Stimulated activated CD8-positive, alpha-beta memory T cell treated with anti-CD3 and anti-CD28 coated beads, Interleukin-2, amount 100 ng/mL, for 48 hours (primary cell): ENCODE data around the gene KRTAP10-6.
"Not testable (repeated sequence)": the region's sequence is repeated elsewhere in the genome, so short reads cannot be mapped to it uniquely, and the experiment has no call there.

Source experiments
- DNase-seq, 2 donors: peaks; one replicate each; pipeline ENCODE4 v3.0.0-alpha.2; 2020; ENCODE audit warnings: low read depth in 2 of 2

The KRTAP10-6 gene

GRCh38 chr21:44599264-44600029, 7.1 kb upstream of the KRTAP10-6 start:
- no peak for DNase-seq

DNA sequence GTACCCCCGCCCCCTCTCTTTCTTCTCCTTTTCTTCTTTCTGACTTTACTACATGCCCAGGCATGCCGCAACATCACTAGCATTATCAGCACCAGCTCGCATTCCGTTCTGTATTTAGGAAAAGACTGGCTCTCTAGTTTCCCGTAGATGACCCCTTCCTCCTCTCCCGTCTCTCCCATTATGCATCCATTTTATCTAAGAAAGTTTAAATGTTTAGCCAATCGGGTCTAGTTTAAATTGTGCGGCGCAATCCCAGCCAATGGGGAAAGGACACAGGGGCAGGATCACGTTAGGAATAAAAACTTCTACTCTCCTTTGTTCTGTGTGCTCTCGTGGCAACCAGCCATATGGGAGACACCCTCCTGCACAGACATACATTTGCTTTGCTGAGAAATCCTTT, 5.8 kb upstream of the KRTAP10-6 start:
- DNase-seq, result no peak

DNA sequence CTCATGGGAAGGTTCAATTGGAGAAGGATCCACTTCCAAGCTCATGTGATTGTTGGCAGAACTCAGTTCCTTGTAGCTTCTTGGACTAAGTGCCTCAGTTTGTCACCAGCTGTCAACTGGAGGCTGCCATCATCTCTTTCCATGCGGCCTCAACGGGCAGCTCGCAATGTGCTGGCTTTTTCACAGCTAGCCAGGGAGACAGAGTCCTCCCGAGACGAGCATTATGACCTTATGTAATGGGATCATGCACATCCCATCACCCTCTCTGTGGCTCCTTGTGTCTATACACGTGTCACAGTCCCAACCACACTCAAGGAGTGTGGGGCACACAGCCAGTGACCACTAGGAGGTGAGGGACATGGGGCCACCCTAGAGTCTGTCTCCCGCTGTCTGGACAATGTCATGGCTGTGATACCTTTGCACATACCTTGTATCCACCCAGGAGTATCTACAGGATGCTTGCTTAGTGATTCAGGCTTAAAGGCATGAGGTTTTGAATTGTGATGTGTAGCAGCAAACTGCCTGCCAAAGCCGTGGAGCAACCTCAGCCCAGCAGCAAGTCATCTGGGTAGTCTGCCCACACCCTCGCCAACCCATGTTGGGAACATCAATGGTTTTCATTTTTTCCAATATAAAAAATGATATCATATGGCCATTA, 3.9 kb upstream of the KRTAP10-6 start:
- DNase-seq, result no peak

DNA sequence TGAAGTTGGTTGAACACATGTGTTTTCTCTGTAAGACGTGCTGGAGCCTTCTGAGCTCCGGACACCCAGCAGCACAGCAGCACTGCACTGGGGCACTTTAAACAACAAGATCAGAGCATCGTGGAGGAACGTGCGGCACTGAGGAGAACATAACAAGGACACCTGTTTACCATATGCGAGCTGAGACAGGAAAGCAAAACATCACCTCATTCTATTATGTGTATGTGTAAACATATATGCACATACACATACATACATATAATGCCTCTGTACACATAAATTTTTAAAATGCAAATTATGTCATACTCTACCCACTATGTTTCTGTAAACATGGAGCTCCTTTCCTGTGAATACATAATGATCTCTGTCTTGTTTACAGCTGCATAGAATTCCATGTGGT, 3.2 kb upstream of the KRTAP10-6 start:
- DNase-seq, result no peak

GRCh38 chr21:44594406-44594916, 2.2 kb upstream of the KRTAP10-6 start:
- DNase-seq, result no peak

DNA sequence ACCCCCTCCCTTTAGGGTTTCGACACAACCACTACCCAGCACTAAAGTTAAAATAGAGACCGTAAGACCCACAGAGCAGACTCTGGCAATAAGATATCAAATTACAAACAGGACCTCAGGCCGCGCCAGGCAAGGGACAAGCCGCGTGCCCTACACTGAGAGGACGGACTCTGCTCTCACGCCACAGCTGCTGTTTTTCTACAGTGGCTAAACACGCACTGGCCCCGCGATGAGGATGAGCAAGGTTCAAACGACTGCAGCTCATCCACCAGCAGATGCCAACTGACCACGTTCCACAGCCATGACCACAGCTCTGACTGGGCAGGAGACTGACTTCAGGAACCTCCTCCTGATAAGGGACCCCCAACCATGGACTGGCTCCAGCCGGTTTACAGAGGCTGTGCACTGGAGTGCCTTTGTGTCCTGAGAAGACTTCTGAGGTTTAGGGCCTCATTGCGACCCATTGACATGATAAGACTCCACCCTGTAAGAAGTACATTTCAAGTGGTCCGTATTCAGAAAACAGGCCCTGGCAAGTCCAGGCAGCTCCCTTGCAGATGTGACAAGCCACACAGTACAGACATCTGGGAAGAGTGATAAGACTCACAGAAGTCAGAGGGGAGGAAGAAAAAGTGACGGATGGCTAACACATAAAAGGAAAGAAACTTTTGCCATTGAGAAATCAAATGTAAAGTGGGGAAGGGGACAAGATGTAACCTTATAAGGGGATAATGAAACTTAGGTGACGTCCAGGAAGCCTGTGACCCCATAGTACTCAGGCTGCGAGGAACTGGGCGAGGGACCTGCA, 1.5 kb upstream of the KRTAP10-6 start:
- no peak for DNase-seq

GRCh38 chr21:44591801-44592130, 539 bp downstream of the KRTAP10-6 start:
- DNase-seq, result not testable (repeated sequence)

DNA sequence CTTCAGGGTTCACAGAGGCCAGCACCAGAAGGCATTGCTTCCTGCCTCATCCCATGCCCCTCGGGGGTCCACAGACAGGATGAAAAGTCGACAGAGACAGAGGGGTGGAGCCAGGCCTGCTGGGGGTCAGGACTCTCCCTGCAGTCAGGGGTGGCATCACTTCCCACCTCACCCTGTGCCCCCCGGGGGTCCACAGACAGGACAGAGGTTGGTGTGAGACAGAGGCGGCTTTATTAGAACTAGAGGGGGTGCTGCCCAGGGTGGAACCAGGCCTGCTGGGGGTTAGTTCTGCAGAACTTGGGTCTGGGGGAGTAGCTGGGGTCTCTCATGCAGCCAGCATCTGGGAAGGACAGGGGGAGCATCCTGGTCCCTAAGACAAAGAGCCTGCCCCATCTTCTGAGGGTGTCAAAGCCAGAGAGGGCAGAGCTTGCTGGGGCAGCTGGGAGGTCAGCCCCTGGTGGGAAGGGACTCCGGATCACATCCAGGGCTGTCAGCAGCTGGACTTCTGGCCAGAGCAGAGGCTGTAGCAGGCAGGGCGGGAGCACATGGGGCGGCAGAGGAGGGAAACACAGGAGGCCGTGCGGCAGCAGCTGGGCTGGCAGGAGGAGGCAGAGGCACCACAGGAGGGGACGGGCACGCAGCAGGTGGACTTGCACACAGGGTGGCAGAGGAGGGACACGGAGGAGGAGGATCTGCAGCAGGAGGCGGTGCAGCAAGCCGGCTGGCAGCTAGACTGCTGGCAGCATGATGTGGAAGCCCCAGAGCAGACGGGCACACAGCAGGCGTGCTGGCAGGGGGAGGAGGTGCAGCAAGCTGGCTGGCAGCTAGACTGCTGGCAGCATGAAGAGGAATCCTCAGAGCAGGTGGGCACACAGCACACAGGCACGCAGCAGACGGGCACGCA, 1.2 kb downstream of the KRTAP10-6 start:
- not testable (repeated sequence) for DNase-seq

- DNase-seq, result no peak
These were observed 2.0 kb downstream of the KRTAP10-6 start for GRCh38 chr21:44590311-44590721.

GRCh38 chr21:44589586-44590305, 2.6 kb downstream of the KRTAP10-6 start:
- DNase-seq, result no peak

GRCh38 chr21:44589094-44589493, 3.2 kb downstream of the KRTAP10-6 start:
- DNase-seq, result no peak

DNA sequence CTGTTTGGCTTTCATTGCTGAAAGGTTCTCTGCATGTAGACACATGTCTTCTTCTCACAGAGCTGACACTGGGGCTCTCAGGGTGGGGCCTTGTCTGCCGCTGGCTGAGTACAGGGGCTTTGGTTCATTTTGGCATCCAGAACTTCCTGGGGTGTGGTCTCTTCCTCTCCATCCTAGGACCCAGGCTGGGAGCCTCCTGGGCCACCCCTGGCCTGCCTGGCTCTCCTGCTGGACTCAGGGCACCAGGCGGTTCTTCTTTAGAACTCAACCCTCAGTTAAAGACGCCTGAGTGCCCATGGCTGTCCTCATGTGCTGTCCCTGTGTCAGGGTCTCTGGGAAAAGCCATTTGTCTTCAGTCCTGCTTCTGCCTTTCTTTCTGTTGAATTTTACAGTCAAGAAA, 6.4 kb downstream of the KRTAP10-6 start:
- no peak for DNase-seq

DNA sequence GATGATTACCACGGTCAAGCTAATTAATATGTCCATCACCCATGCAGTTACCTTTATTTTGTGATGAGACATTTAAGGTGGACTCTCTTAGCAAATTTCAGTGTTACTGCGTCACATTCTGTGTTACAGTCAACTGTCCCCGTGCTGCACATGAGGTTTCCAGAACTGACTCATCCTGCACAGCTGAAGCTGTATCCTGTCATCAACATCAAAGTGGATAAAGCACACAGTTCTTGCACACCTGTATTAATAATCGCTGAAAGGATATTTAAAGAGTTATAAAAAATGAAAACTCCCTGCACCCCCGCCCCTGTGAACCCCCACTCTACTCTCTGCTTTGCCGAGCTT, 8.5 kb downstream of the KRTAP10-6 start:
- DNase-seq, result no peak

DNA sequence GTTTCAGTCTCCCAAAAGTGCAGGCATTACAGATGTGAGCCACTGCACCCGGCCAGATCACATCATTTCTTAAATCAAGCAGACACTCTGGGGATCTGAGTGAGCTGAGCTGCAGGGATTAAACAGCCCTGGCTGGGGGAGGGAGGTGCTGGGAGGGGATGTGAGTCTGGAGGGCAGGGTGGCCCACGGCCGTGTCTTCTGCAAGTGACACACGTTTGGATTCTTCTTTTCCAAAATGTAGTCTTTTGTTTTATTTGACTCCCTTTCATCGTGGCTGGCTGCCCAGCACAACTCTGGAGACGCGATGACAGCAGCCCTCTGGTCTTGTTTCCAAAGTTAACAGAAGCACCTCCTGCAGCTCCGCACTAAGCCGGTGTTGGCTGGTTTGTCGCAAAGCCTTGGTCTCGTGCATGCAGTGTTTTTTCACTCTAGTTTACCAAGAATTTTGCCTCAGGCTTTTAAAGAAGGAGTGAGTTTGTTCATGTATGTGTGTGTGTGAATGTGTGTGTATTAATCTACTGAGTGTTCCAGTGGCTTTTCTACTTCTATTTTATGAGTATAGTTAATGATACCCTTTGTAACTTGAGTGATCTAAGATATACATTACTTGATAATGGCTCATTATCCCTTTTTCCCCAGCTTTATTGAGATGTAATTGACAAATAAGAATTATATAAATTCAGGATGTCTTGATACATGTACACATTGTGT, 9.1 kb downstream of the KRTAP10-6 start:
- DNase-seq, result no peak

- no peak for DNase-seq
These were observed 10.2 kb downstream of the KRTAP10-6 start for GRCh38 chr21:44582055-44582454.

DNA sequence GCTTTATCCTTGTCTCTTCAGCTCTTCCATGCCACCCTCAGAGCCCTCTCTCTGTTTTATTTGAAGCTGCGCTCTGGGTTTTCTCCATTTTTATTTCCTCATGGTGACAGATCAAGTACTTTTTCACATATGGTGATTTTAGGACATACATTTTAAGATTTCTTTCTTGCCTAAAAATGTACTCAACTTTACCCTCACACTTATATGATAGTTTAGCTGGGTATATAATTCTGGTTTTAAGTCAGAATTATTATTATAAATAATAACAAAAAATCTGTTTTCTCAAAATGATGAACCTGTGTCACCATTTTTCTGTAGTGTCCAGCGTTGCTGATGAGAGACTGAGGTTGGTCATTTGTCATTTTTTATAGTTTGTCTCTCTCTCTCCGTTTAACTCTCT, 11.1 kb downstream of the KRTAP10-6 start:
- no peak for DNase-seq

- not testable (repeated sequence) for DNase-seq
These were observed 12.0 kb downstream of the KRTAP10-6 start, which contains the start of gene KRTAP10-5 for GRCh38 chr21:44580231-44580821. Gene KRTAP10-5 (minus strand): TSS chr21:44580604. CDS start chr21:44580578, 26 bp downstream.

DNA sequence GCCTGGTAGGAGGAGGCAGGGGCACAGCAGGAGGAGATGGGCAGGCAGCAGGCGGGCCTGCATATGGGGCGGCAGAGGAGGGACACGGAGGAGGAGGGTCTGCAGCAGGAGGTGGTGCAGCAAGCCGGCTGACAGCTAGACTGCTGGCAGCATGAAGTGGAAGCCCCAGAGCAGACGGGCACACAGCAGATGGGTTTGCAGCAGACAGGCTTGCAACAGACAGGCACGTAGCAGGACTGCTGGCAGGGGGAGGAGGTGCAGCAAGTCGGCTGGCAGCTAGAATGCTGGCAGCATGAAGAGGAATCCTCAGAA, 12.5 kb downstream of the KRTAP10-6 start:
- DNase-seq, result no peak

DNA sequence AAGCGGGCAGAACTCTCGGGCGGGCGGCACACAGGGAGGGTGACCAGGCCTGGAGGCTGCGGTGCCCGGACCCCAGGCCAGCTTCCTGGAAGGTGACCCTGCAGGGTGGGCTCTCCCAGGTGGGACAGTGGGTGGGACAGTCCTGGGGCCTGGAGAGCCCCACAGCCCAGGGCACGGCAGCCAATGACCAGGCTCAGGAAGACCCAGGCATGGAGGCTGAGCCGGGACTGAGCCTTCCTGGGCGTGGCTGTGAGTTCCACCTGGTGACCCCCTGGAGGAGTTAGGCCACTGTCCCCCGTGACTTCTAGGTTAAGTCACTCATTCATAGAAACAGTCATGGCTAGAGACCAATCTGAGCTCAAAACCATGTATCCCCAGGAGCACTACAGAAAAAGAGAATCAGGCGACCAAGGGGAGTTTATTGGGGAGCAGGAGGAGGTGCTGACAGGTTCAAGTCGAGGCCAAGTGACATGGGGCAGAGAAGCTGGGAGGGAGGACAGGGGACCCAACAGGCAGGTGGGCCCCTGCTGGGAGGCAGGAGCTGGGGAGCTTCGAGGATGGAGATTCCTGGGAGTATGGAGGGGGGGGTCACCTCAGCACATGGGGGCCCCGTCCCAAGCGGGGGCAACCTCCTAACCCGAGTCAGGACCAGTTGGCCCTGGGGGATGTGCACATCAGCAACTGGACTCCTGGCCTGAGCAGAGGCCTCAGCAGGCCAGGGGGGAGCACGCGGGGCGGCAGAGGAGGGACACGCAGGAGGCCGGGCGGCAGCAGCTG, 13.1 kb downstream of the KRTAP10-6 start:
- no peak for DNase-seq
